Caco-2 (cell line): ENCODE results near the gene BBOX1. TPM values are rescaled to one million over a fixed set of nuclear protein-coding genes. Genes with fewer than 3 reads are reported as not detected.

ENCODE experiments used
- BruUV-seq: library from RNA; stranded (reverse); fragments of 400-500 nt; replicated peaks from 2 replicates; lab custom pipeline; 2021; lab: Mats Ljungman, UMichigan
- CTCF ChIA-PET: fragments of 300-600 bp; sonication (Branson Sonifier 250); formaldehyde crosslinking; loops from one replicate; lab custom pipeline; 2022; ENCODE audit warnings: antibody characterized with exemption; lab: Charles Lee
- POLR2A ChIA-PET: fragments of 300-600 bp; sonication (Branson Sonifier 250); formaldehyde crosslinking; loops from one replicate; lab custom pipeline; 2022; ENCODE audit warnings: antibody characterized with exemption; lab: Charles Lee
- DNase-seq, 2 experiments: peaks; one replicate each; pipeline versions ENCODE4 v3.0.0 to v3.0.0-alpha.2; 2020 to 2022
- H3K27me3 ChIP-seq: replicated peaks from 2 replicates; pipeline ENCODE4 v1.6.0; 2011; ENCODE audit warnings: low read length; ENCODE audit not compliant: control insufficient read depth, insufficient read depth
- H3K36me3 ChIP-seq: 2 replicates; pipeline ENCODE4 v1.5.1; 2011; ENCODE audit warnings: low read length; ENCODE audit not compliant: control insufficient read depth, insufficient read depth
- H3K4me1 ChIP-seq: fragments of 250-450 bp; sonication (Bioruptor Pico); 2 replicates; pipeline ENCODE4 v1.5.1; 2020; ENCODE audit warnings: mild to moderate bottlenecking
- H3K4me3 ChIP-seq: 2 replicates; pipeline ENCODE4 v1.5.1; 2011; ENCODE audit warnings: low read depth, mild to moderate bottlenecking, control low read depth, low read length
- H3K9me3 ChIP-seq: fragments of 250-450 bp; sonication (Bioruptor Pico); 2 replicates; pipeline ENCODE4 v1.5.1; 2020; ENCODE audit warnings: mild to moderate bottlenecking, moderate library complexity
- H3K27ac Mint-ChIP-seq: one replicate; pipeline ENCODE4 v1.8.0; 2022; ENCODE audit warnings: mixed read lengths; ENCODE audit not compliant: unreplicated experiment
- H3K27me3 Mint-ChIP-seq: one replicate; pipeline ENCODE4 v1.8.0; 2022; ENCODE audit warnings: mixed read lengths; ENCODE audit not compliant: insufficient read depth, unreplicated experiment
- H3K36me3 Mint-ChIP-seq: one replicate; pipeline ENCODE4 v1.8.0; 2022; ENCODE audit warnings: mild to moderate bottlenecking, mixed read lengths; ENCODE audit not compliant: insufficient read depth, unreplicated experiment
- H3K4me1 Mint-ChIP-seq: one replicate; pipeline ENCODE4 v1.8.0; 2022; ENCODE audit warnings: low read depth, mixed read lengths; ENCODE audit not compliant: unreplicated experiment
- H3K4me3 Mint-ChIP-seq: one replicate; pipeline ENCODE4 v1.8.0; 2022; ENCODE audit warnings: mild to moderate bottlenecking, moderate library complexity, mixed read lengths; ENCODE audit not compliant: unreplicated experiment
- H3K9me3 Mint-ChIP-seq: one replicate; pipeline ENCODE4 v1.8.0; 2022; ENCODE audit warnings: mixed read lengths; ENCODE audit not compliant: unreplicated experiment
- CTCF ChIP-seq, 2 experiments: fragments of 200-600 bp in 1 of 2; IDR thresholded peaks; 1 replicate in 1 of 2; 2 replicates in 1 of 2; pipeline versions ENCODE4 v1.5.1 to v1.8.0; 2011 to 2022; ENCODE audit warnings: antibody characterized with exemption in 1 of 2, control low read depth in 1 of 2, inconsistent platforms in 1 of 2, low read depth in 1 of 2, low read length in 1 of 2, mild to moderate bottlenecking in 1 of 2, moderate library complexity in 1 of 2; ENCODE audit not compliant: insufficient read depth in 1 of 2, severe bottlenecking in 1 of 2, unreplicated experiment in 1 of 2
- intact Hi-C: fragments of 100-400 bp; cut with micrococcal nuclease; formaldehyde crosslinking; loops from one replicate; pipeline ENCODE4 v1.10.0; 2022; ENCODE audit not compliant: unreplicated experiment
- total RNA-seq: library from RNA; stranded (reverse); gene quantifications from 2 replicates; pipeline ENCODE4 v1.2.3, GENCODE V29; 2022

The BBOX1 gene
- total RNA-seq, 1 experiment from 2014 or later = not detected

GRCh38 chr11:27020751-27021150 lies 19.9 kb upstream of the BBOX1 start:
- Mint-ChIP-seq H3K4me3 (no peak overlapping the region), H3K27me3 (no peaks in the 10 kb centered on the region), H3K4me1 (peaks cover 12% of the 10 kb centered on the region), H3K27ac (no peak overlapping the region), H3K9me3 (no peaks in the 10 kb centered on the region), H3K36me3 (no peaks in the 10 kb centered on the region)
- ChIA-PET POLR2A (no interaction called here), CTCF (no interaction called here)
- Histone ChIP-seq H3K9me3 (no peaks in the 10 kb centered on the region), H3K27me3 (no peaks in the 10 kb centered on the region), H3K4me1 (no peaks in the 10 kb centered on the region), H3K4me3 (no peak overlapping the region), H3K36me3 (no peaks in the 10 kb centered on the region)
- BruUV-seq = no TSS peak
- intact Hi-C loops = no loop called here
- no peak for DNase-seq
- TF ChIP-seq CTCF (IDR thresholded peaks at IDR 0.05; ENCODE audit: insufficient read depth in 1 of 2, low read depth in 1 of 2, low read length in 1 of 2, severe bottlenecking in 1 of 2, unreplicated experiment in 1 of 2) = no peak

- Mint-ChIP-seq H3K9me3 (no peaks in the 10 kb centered on the region), H3K4me3 (no peak overlapping the region), H3K4me1 (peaks cover 20% of the 10 kb centered on the region), H3K27me3 (no peaks in the 10 kb centered on the region), H3K36me3 (no peaks in the 10 kb centered on the region), H3K27ac (no peak overlapping the region)
- Histone ChIP-seq H3K36me3 (no peaks in the 10 kb centered on the region), H3K27me3 (no peaks in the 10 kb centered on the region), H3K4me1 (no peaks in the 10 kb centered on the region), H3K9me3 (no peaks in the 10 kb centered on the region), H3K4me3 (no peak overlapping the region)
- CTCF ChIA-PET = no interaction called here
- no peak for TF ChIP-seq CTCF (IDR thresholded peaks at IDR 0.05; ENCODE audit: insufficient read depth in 1 of 2, low read depth in 1 of 2, low read length in 1 of 2, severe bottlenecking in 1 of 2, unreplicated experiment in 1 of 2)
- intact Hi-C loops = no loop called here
- POLR2A ChIA-PET = no interaction called here
- no TSS peak for BruUV-seq
- no peak for DNase-seq
These were observed 17.9 kb upstream of the BBOX1 start for GRCh38 chr11:27022659-27023251.

GRCh38 chr11:27024865-27025264 lies 15.8 kb upstream of the BBOX1 start:
- no peak for DNase-seq
- no peak overlapping the region for H3K4me3 ChIP-seq
- peaks cover 20% of the 10 kb centered on the region for H3K4me1 Mint-ChIP-seq
- no peaks in the 10 kb centered on the region for H3K36me3 Mint-ChIP-seq
- no peak overlapping the region for H3K4me3 Mint-ChIP-seq
- no peak for TF ChIP-seq CTCF (IDR thresholded peaks at IDR 0.05; ENCODE audit: insufficient read depth in 1 of 2, low read depth in 1 of 2, low read length in 1 of 2, severe bottlenecking in 1 of 2, unreplicated experiment in 1 of 2)
- intact Hi-C loops = no loop called here
- H3K9me3 Mint-ChIP-seq = no peaks in the 10 kb centered on the region
- no TSS peak for BruUV-seq
- no peak overlapping the region for H3K27ac Mint-ChIP-seq
- H3K27me3 Mint-ChIP-seq = no peaks in the 10 kb centered on the region
- no peaks in the 10 kb centered on the region for H3K27me3 ChIP-seq
- ChIA-PET CTCF (no interaction called here), POLR2A (no interaction called here)
- no peaks in the 10 kb centered on the region for H3K36me3 ChIP-seq
- no peaks in the 10 kb centered on the region for H3K4me1 ChIP-seq
- no peaks in the 10 kb centered on the region for H3K9me3 ChIP-seq
